DMS153 treated with DMSO at 0.1 percent for 48 hours (cell line): ENCODE measurements around the gene GNG4.

Experiments
- DNase-seq: peaks from one replicate; lab custom pipeline; 2025; ENCODE audit not compliant: unreplicated experiment; lab: John Stamatoyannopoulos, UW

The GNG4 gene

GRCh38 chr1:235649368-235650163 lies at the start of gene GNG4:
GNG4 (minus strand) TSS chr1:235649784; CDS start chr1:235583838, 65,946 bp downstream.
- peak; percentile 17 for DNase-seq

GRCh38 chr1:235697508-235697907 lies 47.9 kb upstream of the GNG4 start:
- no peak for DNase-seq

- DNase-seq = no peak
These were observed 39.8 kb upstream of the GNG4 start for GRCh38 chr1:235689356-235689755.

GRCh38 chr1:235688096-235688495 lies 38.5 kb upstream of the GNG4 start:
- no peak for DNase-seq

- no peak for DNase-seq
These were observed 34.1 kb upstream of the GNG4 start for GRCh38 chr1:235683653-235684052.

GRCh38 chr1:235682216-235682615 lies 32.6 kb upstream of the GNG4 start:
- DNase-seq = no peak

- no peak for DNase-seq
These were observed 30.1 kb upstream of the GNG4 start for GRCh38 chr1:235679644-235680043.

- DNase-seq = no peak
These were observed 29.4 kb upstream of the GNG4 start for GRCh38 chr1:235679005-235679404.

GRCh38 chr1:235675152-235675890 lies 25.7 kb upstream of the GNG4 start:
- no peak for DNase-seq

- DNase-seq = no peak
These were observed 24.4 kb upstream of the GNG4 start for GRCh38 chr1:235673981-235674380.

GRCh38 chr1:235671992-235672391 lies 22.4 kb upstream of the GNG4 start:
- DNase-seq = no peak

GRCh38 chr1:235670157-235670776 lies 20.7 kb upstream of the GNG4 start:
- no peak for DNase-seq

- no peak for DNase-seq
These were observed 19.7 kb upstream of the GNG4 start for GRCh38 chr1:235669277-235669676.

GRCh38 chr1:235663628-235664027 lies 14.0 kb upstream of the GNG4 start:
- DNase-seq = no peak

- DNase-seq = no peak
These were observed 12.0 kb upstream of the GNG4 start for GRCh38 chr1:235661568-235661967.

- DNase-seq = no peak
These were observed 9.7 kb upstream of the GNG4 start for GRCh38 chr1:235659186-235659771.

- DNase-seq = no peak
These were observed 8.4 kb upstream of the GNG4 start for GRCh38 chr1:235657747-235658526.

GRCh38 chr1:235657269-235657668 lies 7.7 kb upstream of the GNG4 start:
- no peak for DNase-seq

GRCh38 chr1:235652364-235652763 lies 2.8 kb upstream of the GNG4 start:
- no peak for DNase-seq

- DNase-seq = no peak
These were observed 1.7 kb upstream of the GNG4 start for GRCh38 chr1:235651170-235651806.
